ENCODE results near the gene ATXN2L.
"Not testable (repeated sequence)": the region's sequence is repeated elsewhere in the genome, so short reads cannot be mapped to it uniquely, and the experiment has no call there.

ATXN2L gene

GRCh38 chr16:28822520-28823290, at the start of gene ATXN2L:
ATXN2L (plus strand) TSS chr16:28822999; CDS start chr16:28823260, 261 bp downstream.
- peak; percentile 91 for DNase-seq

GRCh38 chr16:28781697-28782096, 41.1 kb upstream of the ATXN2L start:
- not testable (repeated sequence) for DNase-seq

GRCh38 chr16:28782357-28782756, 40.4 kb upstream of the ATXN2L start:
- DNase-seq, result not testable (repeated sequence)

GRCh38 chr16:28802235-28803019, 20.4 kb upstream of the ATXN2L start:
- DNase-seq, result peak; percentile 63

- DNase-seq, result not testable (repeated sequence)
Observed at GRCh38 chr16:28807445-28808120, 15.2 kb upstream of the ATXN2L start.

- DNase-seq, result no peak
Observed at GRCh38 chr16:28820016-28820415, 2.8 kb upstream of the ATXN2L start.

- DNase-seq, result not testable (repeated sequence)
Observed at GRCh38 chr16:28820546-28820945, 2.3 kb upstream of the ATXN2L start.

- no peak for DNase-seq
Observed at GRCh38 chr16:28821874-28822519, 802 bp upstream of the ATXN2L start.

GRCh38 chr16:28823291-28823872, 583 bp downstream of the ATXN2L start:
- DNase-seq, result no peak

GRCh38 chr16:28823873-28824716, 1.3 kb downstream of the ATXN2L start:
- peak; percentile 97 for DNase-seq

GRCh38 chr16:28824717-28824973, 1.8 kb downstream of the ATXN2L start:
- DNase-seq, result no peak

GRCh38 chr16:28826141-28826540, 3.3 kb downstream of the ATXN2L start:
- DNase-seq, result no peak

GRCh38 chr16:28829747-28830146, 6.9 kb downstream of the ATXN2L start:
- DNase-seq, result no peak

- no peak for DNase-seq
Observed at GRCh38 chr16:28830531-28830930, 7.7 kb downstream of the ATXN2L start.

GRCh38 chr16:28834349-28834748, 11.6 kb downstream of the ATXN2L start:
- no peak for DNase-seq

GRCh38 chr16:28834873-28835863, 12.4 kb downstream of the ATXN2L start:
- DNase-seq, result no peak

- no peak for DNase-seq
Observed at GRCh38 chr16:28835864-28836760, 13.3 kb downstream of the ATXN2L start.

- DNase-seq, result no peak
Observed at GRCh38 chr16:28836761-28837064, 13.9 kb downstream of the ATXN2L start.

GRCh38 chr16:28837672-28838557, 15.1 kb downstream of the ATXN2L start:
- DNase-seq, result no peak
